Measurements from ENCODE around the gene MYO1F.

Gene MYO1F

DNA sequence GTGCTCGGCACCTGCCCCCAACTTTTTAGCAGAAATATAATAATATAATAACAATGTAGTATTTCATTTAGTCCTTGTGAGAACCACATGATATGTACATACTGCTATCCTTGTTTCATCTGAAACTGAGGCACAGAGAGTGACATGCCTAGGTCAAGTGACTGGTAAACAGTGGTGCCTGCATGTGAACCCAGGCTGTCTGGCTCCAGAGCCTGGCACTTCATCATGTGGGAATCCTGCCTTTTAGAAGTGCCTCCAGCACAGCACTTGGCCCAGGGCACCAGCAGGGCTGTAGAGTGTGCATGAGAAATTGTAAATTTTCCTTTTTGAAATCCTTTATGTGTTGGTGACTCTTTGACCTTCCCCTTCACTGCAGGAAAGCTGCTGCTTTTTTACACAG is 102.2 kb downstream of the MYO1F start:
- Histone ChIP-seq H2AFZ (no peak overlapping the region), H3K4me3 (ENCODE audit: low read depth, low read length) (no peak overlapping the region), H3K4me2 (ENCODE audit: low read length) (no peak overlapping the region), H3K79me2 (peaks cover 64% of the 10 kb centered on the region), H3K9me3 (ENCODE audit: control insufficient read depth, low read length) (no peaks in the 10 kb centered on the region), H3K9ac (no peak overlapping the region), H3K27ac (no peak overlapping the region), H3K4me1 (no peaks in the 10 kb centered on the region), H3K36me3 (ENCODE audit: control insufficient read depth, insufficient read depth, low read length) (no peaks in the 10 kb centered on the region), H3K27me3 (ENCODE audit: control insufficient read depth, insufficient read depth, low read length) (no peaks in the 10 kb centered on the region)
- TF ChIP-seq, protein P1, sequence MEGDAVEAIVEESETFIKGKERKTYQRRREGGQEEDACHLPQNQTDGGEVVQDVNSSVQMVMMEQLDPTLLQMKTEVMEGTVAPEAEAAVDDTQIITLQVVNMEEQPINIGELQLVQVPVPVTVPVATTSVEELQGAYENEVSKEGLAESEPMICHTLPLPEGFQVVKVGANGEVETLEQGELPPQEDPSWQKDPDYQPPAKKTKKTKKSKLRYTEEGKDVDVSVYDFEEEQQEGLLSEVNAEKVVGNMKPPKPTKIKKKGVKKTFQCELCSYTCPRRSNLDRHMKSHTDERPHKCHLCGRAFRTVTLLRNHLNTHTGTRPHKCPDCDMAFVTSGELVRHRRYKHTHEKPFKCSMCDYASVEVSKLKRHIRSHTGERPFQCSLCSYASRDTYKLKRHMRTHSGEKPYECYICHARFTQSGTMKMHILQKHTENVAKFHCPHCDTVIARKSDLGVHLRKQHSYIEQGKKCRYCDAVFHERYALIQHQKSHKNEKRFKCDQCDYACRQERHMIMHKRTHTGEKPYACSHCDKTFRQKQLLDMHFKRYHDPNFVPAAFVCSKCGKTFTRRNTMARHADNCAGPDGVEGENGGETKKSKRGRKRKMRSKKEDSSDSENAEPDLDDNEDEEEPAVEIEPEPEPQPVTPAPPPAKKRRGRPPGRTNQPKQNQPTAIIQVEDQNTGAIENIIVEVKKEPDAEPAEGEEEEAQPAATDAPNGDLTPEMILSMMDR (IDR thresholded peaks at IDR 0.05) = no peak

DNA sequence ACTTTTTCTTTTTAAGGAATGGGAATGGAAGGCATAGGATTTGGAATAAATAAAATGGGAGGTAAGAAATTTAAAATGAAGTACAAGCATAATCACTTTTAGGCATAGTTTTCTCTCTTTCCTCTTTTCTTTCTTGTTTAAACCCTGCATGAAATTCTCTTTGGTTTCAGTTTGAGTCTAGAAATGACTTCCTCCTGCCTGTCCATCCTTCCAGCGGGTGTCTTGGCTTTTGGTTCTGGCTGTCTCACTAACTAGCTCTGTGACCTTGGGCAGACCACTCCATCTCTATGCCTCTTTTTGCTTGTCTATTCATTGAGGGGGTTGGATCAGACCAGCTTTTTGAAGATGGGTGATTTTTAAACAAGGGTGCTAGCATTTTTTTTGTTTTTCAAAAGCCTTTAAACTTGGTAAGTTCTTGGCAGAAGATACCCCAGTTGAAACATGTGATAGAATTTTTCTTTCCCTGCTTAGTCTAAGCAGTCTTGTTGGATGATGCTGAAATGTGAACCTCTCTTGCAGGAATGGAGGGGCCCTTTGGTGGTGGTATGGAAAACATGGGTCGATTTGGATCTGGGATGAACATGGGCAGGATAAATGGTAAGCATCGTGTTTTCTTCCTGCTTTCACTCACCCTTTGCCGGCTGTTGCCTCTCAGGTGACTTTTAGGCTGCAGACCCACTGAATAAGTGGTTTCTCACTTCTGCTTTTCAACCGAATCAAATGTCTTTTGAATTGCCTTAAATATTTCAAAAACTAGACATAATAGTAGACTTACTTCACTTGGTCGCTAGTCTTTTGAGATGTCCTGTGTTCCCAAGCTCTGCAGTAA is 103.4 kb downstream of the MYO1F start:
- Histone ChIP-seq H3K4me1 (no peaks in the 10 kb centered on the region), H3K27ac (no peak overlapping the region), H3K36me3 (ENCODE audit: control insufficient read depth, insufficient read depth, low read length) (no peaks in the 10 kb centered on the region), H3K9me3 (ENCODE audit: control insufficient read depth, low read length) (no peaks in the 10 kb centered on the region), H3K27me3 (ENCODE audit: control insufficient read depth, insufficient read depth, low read length) (no peaks in the 10 kb centered on the region), H3K9ac (no peak overlapping the region), H3K4me3 (ENCODE audit: low read depth, low read length) (no peak overlapping the region), H3K4me2 (ENCODE audit: low read length) (no peak overlapping the region), H3K79me2 (peaks cover 70% of the 10 kb centered on the region), H2AFZ (no peak overlapping the region)
- TF ChIP-seq, protein P1 (IDR thresholded peaks at IDR 0.05) = no peak

Measured in parathyroid adenoma (tissue), 2 donors.